LNCaP clone FGC (cell line): Measurements from ENCODE around the gene KCNQ1.

Experiments
- DNase-seq: peaks from one replicate; pipeline ENCODE4 v3.0.0-alpha.2; 2011; ENCODE audit warnings: low read depth
- H3K4me3 ChIP-seq: 2 replicates; pipeline ENCODE4 v1.5.1; 2011; ENCODE audit warnings: mild to moderate bottlenecking, low read depth, low read length, control low read depth
- CTCF ChIP-seq: IDR thresholded peaks from 2 replicates; pipeline ENCODE4 v1.5.1; 2012; ENCODE audit warnings: mild to moderate bottlenecking; ENCODE audit not compliant: control insufficient read depth, insufficient read depth; ENCODE audit errors: extremely low read depth

Gene KCNQ1

GRCh38 chr11:2579315-2580060 is 134.7 kb downstream of the KCNQ1 start:
- no peak for TF ChIP-seq CTCF
- no peak for DNase-seq
- H3K4me3 ChIP-seq: no peak overlapping the region

- TF ChIP-seq CTCF: no peak
- no peak for DNase-seq
- no peak overlapping the region for H3K4me3 ChIP-seq
These were observed 135.2 kb downstream of the KCNQ1 start for GRCh38 chr11:2580061-2580421.

GRCh38 chr11:2580571-2581001 is 135.8 kb downstream of the KCNQ1 start:
- H3K4me3 ChIP-seq: no peak overlapping the region
- no peak for DNase-seq
- TF ChIP-seq CTCF: no peak

GRCh38 chr11:2581151-2581930 is 136.5 kb downstream of the KCNQ1 start:
- no peak overlapping the region for H3K4me3 ChIP-seq
- TF ChIP-seq CTCF: no peak
- DNase-seq: no peak

- TF ChIP-seq CTCF: no peak
- H3K4me3 ChIP-seq: no peak overlapping the region
- no peak for DNase-seq
These were observed 137.1 kb downstream of the KCNQ1 start for GRCh38 chr11:2581931-2582350.

- H3K4me3 ChIP-seq: no peak overlapping the region
- DNase-seq: no peak
- TF ChIP-seq CTCF: no peak
These were observed 137.6 kb downstream of the KCNQ1 start for GRCh38 chr11:2582351-2582945.
